HCT116 (cell line): ENCODE results near the gene POMGNT2. TPM values are rescaled to one million over a fixed set of nuclear protein-coding genes. Genes with fewer than 3 reads are reported as not detected.

Experiments used
- ATAC-seq: fragments of 200-7000 bp; cut with Tn5 transposase; 2 replicates; pipeline ENCODE4 v1.9.1; 2020; ENCODE audit warnings: mild to moderate bottlenecking, moderate library complexity
- BruUV-seq: library from RNA; stranded (reverse); fragments of 400-500 nt; replicated peaks from 2 replicates; lab custom pipeline; 2021; lab: Mats Ljungman, UMichigan
- CTCF ChIA-PET: fragments of 300-600 bp; sonication (Branson Sonifier 250); formaldehyde crosslinking; loops from one replicate; lab custom pipeline; 2021; ENCODE audit warnings: antibody characterized with exemption; lab: Charles Lee
- POLR2A ChIA-PET: fragments of 300-600, 350-600 bp; sonication (Branson Sonifier 250); formaldehyde crosslinking; loops from one replicate; lab custom pipeline; 2021; ENCODE audit warnings: antibody characterized with exemption; lab: Charles Lee
- RAD21 ChIA-PET, 2 experiments: fragments of 300-600 bp; sonication (Branson Sonifier 250); formaldehyde crosslinking; loops; one replicate each; lab custom pipeline; 2023; ENCODE audit warnings: low total read pairs in 2 of 2; ENCODE audit not compliant: uncharacterized antibody in 2 of 2, unreplicated experiment in 2 of 2, low non-redundant PET in 1 of 2; lab: Charles Lee
- DNase-seq: peaks from one replicate; pipeline ENCODE4 v3.0.0-alpha.2; 2010; ENCODE audit warnings: low read depth, low spot score
- H2AFZ ChIP-seq: fragments of 200-600 bp; shearing (Covaris generic), sonication (generic); 2 replicates; pipeline ENCODE4 v1.6.1; 2017; ENCODE audit warnings: low read depth, mixed run types, mixed read lengths, antibody characterized with exemption, low read length; ENCODE audit not compliant: poor library complexity, severe bottlenecking
- H3K27ac ChIP-seq: 2 replicates; pipeline ENCODE4 v1.5.1; 2012; ENCODE audit warnings: low read depth, low read length
- H3K27me3 ChIP-seq: fragments of 200-600 bp; sonication (generic); 2 replicates; pipeline ENCODE4 v1.6.1; 2016; ENCODE audit warnings: mixed run types, low read length, mixed read lengths; ENCODE audit not compliant: insufficient read depth
- H3K36me3 ChIP-seq, 2 experiments: fragments of 200-500 bp in 1 of 2; fragments of 200-600 bp in 1 of 2; sonication (Bioruptor generic) in 1 of 2; sonication (generic) in 1 of 2; 2 replicates each; pipeline versions ENCODE4 v1.5.1 to v1.6.1; 2014 to 2016; ENCODE audit warnings: low read length in 2 of 2, inconsistent platforms in 1 of 2, mixed read lengths in 1 of 2, mixed run types in 1 of 2; ENCODE audit not compliant: insufficient read depth in 2 of 2, control insufficient read depth in 1 of 2
- H3K4me1 ChIP-seq, 2 experiments: fragments of 200-600 bp in 1 of 2; sonication (generic) in 1 of 2; 2 replicates each; pipeline versions ENCODE4 v1.5.1 to v1.6.1; 2012 to 2017; ENCODE audit warnings: low read length in 2 of 2, inconsistent platforms in 1 of 2, mild to moderate bottlenecking in 1 of 2, mixed read lengths in 1 of 2, mixed run types in 1 of 2, moderate library complexity in 1 of 2; ENCODE audit not compliant: insufficient read depth in 2 of 2, control insufficient read depth in 1 of 2
- H3K4me2 ChIP-seq: fragments of 200-600 bp; sonication (generic); 2 replicates; pipeline ENCODE4 v1.6.1; 2017; ENCODE audit warnings: mixed run types, low read length, mixed read lengths
- H3K4me3 ChIP-seq, 2 experiments: fragments of 200-600 bp in 1 of 2; sonication (generic) in 1 of 2; replicated peaks in 1 of 2; 2 replicates each; pipeline ENCODE4 v1.5.1; 2011 to 2016; ENCODE audit warnings: low read length in 2 of 2, control low read depth in 1 of 2, low read depth in 1 of 2, mild to moderate bottlenecking in 1 of 2, mixed read lengths in 1 of 2, mixed run types in 1 of 2
- H3K79me2 ChIP-seq: fragments of 200-600 bp; sonication (generic); 2 replicates; pipeline ENCODE4 v1.6.1; 2017; ENCODE audit warnings: mild to moderate bottlenecking, mixed run types, low read length, moderate library complexity, mixed read lengths; ENCODE audit not compliant: insufficient read depth
- H3K9ac ChIP-seq: fragments of 200-600 bp; sonication (generic); 2 replicates; pipeline ENCODE4 v1.6.1; 2016; ENCODE audit warnings: low read length, mixed read lengths
- H3K9me2 ChIP-seq: fragments of 200-600 bp; sonication (generic), shearing (Covaris generic); 2 replicates; pipeline ENCODE4 v1.6.1; 2017; ENCODE audit warnings: mixed run types, mild to moderate bottlenecking, moderate library complexity; ENCODE audit not compliant: insufficient read depth
- H3K9me3 ChIP-seq, 2 experiments: fragments of 200-500 bp in 1 of 2; fragments of 200-600 bp in 1 of 2; sonication (Bioruptor generic) in 1 of 2; sonication (generic) in 1 of 2; 2 replicates each; pipeline ENCODE4 v1.6.1; 2014 to 2017; ENCODE audit warnings: low read length in 2 of 2, mixed read lengths in 2 of 2, inconsistent platforms in 1 of 2, low read depth in 1 of 2, mild to moderate bottlenecking in 1 of 2, mixed run types in 1 of 2, moderate library complexity in 1 of 2; ENCODE audit not compliant: control insufficient read depth in 1 of 2, insufficient read depth in 1 of 2
- H4K20me1 ChIP-seq: fragments of 200-600 bp; sonication (generic), shearing (Covaris generic); 2 replicates; pipeline ENCODE4 v1.6.1; 2017; ENCODE audit warnings: mixed run types, mild to moderate bottlenecking, moderate library complexity; ENCODE audit not compliant: insufficient read depth
- CBX3 ChIP-seq: IDR thresholded peaks from 2 replicates; pipeline ENCODE4 v1.6.1; 2012; ENCODE audit warnings: low read depth
- CEBPB ChIP-seq: IDR thresholded peaks from 2 replicates; pipeline ENCODE4 v1.6.1; 2012; ENCODE audit warnings: low read depth
- EGR1 ChIP-seq: IDR thresholded peaks from 2 replicates; pipeline ENCODE4 v1.6.1; 2012; ENCODE audit warnings: low read depth
- EZH2 ChIP-seq: fragments of 200-600 bp; sonication (generic); IDR thresholded peaks from 2 replicates; pipeline ENCODE4 v1.6.1; 2017; ENCODE audit warnings: antibody characterized with exemption, mixed run types
- POLR2A ChIP-seq: IDR thresholded peaks from 2 replicates; pipeline ENCODE4 v1.7.0; 2011; ENCODE audit warnings: borderline replicate concordance; ENCODE audit not compliant: insufficient read depth, insufficient read length; ENCODE audit errors: extremely low read depth
- RAD21 ChIP-seq: IDR thresholded peaks from 2 replicates; pipeline ENCODE4 v1.6.1; 2012; ENCODE audit warnings: low read depth, mild to moderate bottlenecking
- SIN3A ChIP-seq: IDR thresholded peaks from 2 replicates; pipeline ENCODE4 v1.6.1; 2012; ENCODE audit warnings: low read depth
- SP1 ChIP-seq: IDR thresholded peaks from 2 replicates; pipeline ENCODE4 v1.6.1; 2012; ENCODE audit warnings: low read depth
- SRF ChIP-seq: IDR thresholded peaks from 2 replicates; pipeline ENCODE4 v1.6.1; 2012; ENCODE audit warnings: low read depth
- YY1 ChIP-seq: IDR thresholded peaks from 2 replicates; pipeline ENCODE4 v1.6.1; 2011; ENCODE audit warnings: low read length, low read depth, moderate library complexity, mild to moderate bottlenecking; ENCODE audit not compliant: insufficient replicate concordance; ENCODE audit errors: extremely low read depth
- ZNF274 ChIP-seq: fragments of 200-500 bp; sonication (Bioruptor generic); IDR thresholded peaks from 2 replicates; pipeline ENCODE4 v1.6.1; 2014; ENCODE audit warnings: mild to moderate bottlenecking, low read depth, low read length, inconsistent platforms
- intact Hi-C: fragments of 100-400 bp; cut with micrococcal nuclease; formaldehyde crosslinking; loops from 2 replicates; pipeline ENCODE4 v1.10.0; 2022
- total RNA-seq: library from RNA; stranded (reverse); gene quantifications from one replicate; pipeline ENCODE4 v1.2.1, GENCODE V29; 2021; ENCODE audit not compliant: unreplicated experiment
- TF ChIP-seq, protein P1 (sequence below): IDR thresholded peaks from 2 replicates; pipeline ENCODE4 v1.6.1; 2012
- TF ChIP-seq, protein P2 (sequence below), 3 experiments: fragments of 200-600 bp in 1 of 3; sonication (generic) in 1 of 3; IDR thresholded peaks in 2 of 3; conservative IDR thresholded peaks in 1 of 3; 2 replicates each; pipeline ENCODE4 v1.5.1; 2012 to 2017; ENCODE audit warnings: low read depth in 2 of 3, low read length in 2 of 3, antibody characterized with exemption in 1 of 3, borderline replicate concordance in 1 of 3, control low read depth in 1 of 3, mild to moderate bottlenecking in 1 of 3, mixed read lengths in 1 of 3, mixed run types in 1 of 3, moderate library complexity in 1 of 3; ENCODE audit not compliant: insufficient read depth in 1 of 3
- TF ChIP-seq, protein P3 (sequence below): IDR thresholded peaks from 2 replicates; pipeline ENCODE4 v1.6.1; 2012; ENCODE audit warnings: low read depth
- TF ChIP-seq, protein P4 (sequence below): IDR thresholded peaks from 2 replicates; pipeline ENCODE4 v1.6.1; 2012

The POMGNT2 gene
- total RNA-seq, 1 experiment from 2014 or later, result 21.6 TPM

DNA sequence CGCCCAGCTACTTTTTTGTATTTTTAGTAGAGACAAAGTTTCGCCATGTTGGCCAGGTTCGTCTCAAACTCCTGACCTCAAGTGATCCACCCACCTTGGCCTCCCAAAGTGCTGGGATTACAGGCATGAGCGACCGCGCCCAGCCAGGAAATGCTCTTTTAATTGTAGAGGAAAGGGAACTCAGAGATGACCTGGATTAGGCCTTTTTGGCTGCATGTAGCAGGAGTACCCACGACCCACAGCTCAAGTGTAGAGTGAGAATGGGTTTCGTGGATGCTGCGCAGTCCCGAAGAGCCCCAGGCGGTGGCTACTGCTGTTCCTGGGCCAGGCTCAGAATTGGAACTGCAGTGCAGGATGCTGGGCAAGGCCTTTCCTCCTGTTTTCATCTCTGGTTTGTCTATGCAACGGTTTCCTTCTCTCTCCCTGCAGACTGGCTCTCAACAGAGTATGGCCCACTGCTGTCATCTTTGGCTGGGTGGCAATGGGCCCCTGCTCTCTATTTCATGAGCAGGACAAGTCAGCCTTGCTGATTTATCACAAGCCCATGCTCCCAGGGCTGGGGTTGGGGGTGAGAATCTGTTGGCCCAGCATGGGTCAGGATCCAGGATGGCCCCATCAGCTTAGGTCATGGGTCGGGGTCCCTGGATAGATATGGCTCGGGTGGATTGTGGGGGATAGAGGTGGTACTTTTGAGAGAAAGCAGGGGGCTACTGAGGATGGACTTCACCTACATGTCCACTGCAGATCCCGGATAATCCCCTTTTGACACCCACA lies 75.5 kb downstream of the POMGNT2 start:
- DNase-seq (no peak), ATAC-seq (no peak)
- POLR2A ChIA-PET, result no interaction called here
- Histone ChIP-seq H3K9me2 (no peaks in the 10 kb centered on the region), H3K4me1 (peaks cover 0 to 11% of the 10 kb centered on the region in 2 experiments; a peak in 1 of 4 replicates), H3K36me3 (no peaks in the 10 kb centered on the region), H3K9ac (no peak overlapping the region), H3K27ac (no peak overlapping the region), H4K20me1 (no peaks in the 10 kb centered on the region), H3K27me3 (no peaks in the 10 kb centered on the region), H2AFZ (no peak overlapping the region), H3K9me3 (no peaks in the 10 kb centered on the region), H3K4me3 (no peak overlapping the region), H3K79me2 (no peaks in the 10 kb centered on the region), H3K4me2 (no peak overlapping the region)
- CTCF ChIA-PET, result no interaction called here
- RAD21 ChIA-PET, result no interaction called here
- intact Hi-C loops, result no loop called here
- no TSS peak for BruUV-seq
- TF ChIP-seq ZNF274 (no peak), EGR1 (no peak), SP1 (no peak), CEBPB (no peak), POLR2A (no peak), SIN3A (no peak), RAD21 (no peak), YY1 (no peak), CBX3 (no peak), SRF (no peak), EZH2 (no peak)
- TF ChIP-seq, protein P1, sequence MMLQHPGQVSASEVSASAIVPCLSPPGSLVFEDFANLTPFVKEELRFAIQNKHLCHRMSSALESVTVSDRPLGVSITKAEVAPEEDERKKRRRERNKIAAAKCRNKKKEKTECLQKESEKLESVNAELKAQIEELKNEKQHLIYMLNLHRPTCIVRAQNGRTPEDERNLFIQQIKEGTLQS, result no peak
- TF ChIP-seq, protein P2, sequence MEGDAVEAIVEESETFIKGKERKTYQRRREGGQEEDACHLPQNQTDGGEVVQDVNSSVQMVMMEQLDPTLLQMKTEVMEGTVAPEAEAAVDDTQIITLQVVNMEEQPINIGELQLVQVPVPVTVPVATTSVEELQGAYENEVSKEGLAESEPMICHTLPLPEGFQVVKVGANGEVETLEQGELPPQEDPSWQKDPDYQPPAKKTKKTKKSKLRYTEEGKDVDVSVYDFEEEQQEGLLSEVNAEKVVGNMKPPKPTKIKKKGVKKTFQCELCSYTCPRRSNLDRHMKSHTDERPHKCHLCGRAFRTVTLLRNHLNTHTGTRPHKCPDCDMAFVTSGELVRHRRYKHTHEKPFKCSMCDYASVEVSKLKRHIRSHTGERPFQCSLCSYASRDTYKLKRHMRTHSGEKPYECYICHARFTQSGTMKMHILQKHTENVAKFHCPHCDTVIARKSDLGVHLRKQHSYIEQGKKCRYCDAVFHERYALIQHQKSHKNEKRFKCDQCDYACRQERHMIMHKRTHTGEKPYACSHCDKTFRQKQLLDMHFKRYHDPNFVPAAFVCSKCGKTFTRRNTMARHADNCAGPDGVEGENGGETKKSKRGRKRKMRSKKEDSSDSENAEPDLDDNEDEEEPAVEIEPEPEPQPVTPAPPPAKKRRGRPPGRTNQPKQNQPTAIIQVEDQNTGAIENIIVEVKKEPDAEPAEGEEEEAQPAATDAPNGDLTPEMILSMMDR (IDR thresholded peaks at IDR 0.05 in 2 of 3, conservative IDR thresholded peaks at IDR 0.05 in 1 of 3; ENCODE audit: borderline replicate concordance in 1 of 3, insufficient read depth in 1 of 3, low read depth in 2 of 3, low read length in 2 of 3), result no peak
- TF ChIP-seq, protein P3, sequence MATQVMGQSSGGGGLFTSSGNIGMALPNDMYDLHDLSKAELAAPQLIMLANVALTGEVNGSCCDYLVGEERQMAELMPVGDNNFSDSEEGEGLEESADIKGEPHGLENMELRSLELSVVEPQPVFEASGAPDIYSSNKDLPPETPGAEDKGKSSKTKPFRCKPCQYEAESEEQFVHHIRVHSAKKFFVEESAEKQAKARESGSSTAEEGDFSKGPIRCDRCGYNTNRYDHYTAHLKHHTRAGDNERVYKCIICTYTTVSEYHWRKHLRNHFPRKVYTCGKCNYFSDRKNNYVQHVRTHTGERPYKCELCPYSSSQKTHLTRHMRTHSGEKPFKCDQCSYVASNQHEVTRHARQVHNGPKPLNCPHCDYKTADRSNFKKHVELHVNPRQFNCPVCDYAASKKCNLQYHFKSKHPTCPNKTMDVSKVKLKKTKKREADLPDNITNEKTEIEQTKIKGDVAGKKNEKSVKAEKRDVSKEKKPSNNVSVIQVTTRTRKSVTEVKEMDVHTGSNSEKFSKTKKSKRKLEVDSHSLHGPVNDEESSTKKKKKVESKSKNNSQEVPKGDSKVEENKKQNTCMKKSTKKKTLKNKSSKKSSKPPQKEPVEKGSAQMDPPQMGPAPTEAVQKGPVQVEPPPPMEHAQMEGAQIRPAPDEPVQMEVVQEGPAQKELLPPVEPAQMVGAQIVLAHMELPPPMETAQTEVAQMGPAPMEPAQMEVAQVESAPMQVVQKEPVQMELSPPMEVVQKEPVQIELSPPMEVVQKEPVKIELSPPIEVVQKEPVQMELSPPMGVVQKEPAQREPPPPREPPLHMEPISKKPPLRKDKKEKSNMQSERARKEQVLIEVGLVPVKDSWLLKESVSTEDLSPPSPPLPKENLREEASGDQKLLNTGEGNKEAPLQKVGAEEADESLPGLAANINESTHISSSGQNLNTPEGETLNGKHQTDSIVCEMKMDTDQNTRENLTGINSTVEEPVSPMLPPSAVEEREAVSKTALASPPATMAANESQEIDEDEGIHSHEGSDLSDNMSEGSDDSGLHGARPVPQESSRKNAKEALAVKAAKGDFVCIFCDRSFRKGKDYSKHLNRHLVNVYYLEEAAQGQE, result no peak
- TF ChIP-seq, protein P4, sequence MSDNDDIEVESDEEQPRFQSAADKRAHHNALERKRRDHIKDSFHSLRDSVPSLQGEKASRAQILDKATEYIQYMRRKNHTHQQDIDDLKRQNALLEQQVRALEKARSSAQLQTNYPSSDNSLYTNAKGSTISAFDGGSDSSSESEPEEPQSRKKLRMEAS, result no peak
